Measurements from ENCODE around the gene SNRPA. TPM values are rescaled to one million over a fixed set of nuclear protein-coding genes. Genes with fewer than 3 reads are reported as not detected.

The SNRPA gene
- total and polyA plus RNA-seq, 2 of the 8 experiments (the other 6 are each of a cell fraction or from before 2014, with no cell fraction given), result 201 to 202 TPM

GRCh38 chr19:40783711-40784110, 32.7 kb downstream of the SNRPA start:
- Histone ChIP-seq H3K56ac (replicated peaks; ENCODE audit: insufficient read length, low read depth, low read length) (no peak overlapping the region), H2BK5ac (ENCODE audit: low read depth, low read length) (no peak overlapping the region), H3K4me1 (replicated peaks in 1 of 4; ENCODE audit: control insufficient read depth in 3 of 4, insufficient read depth in 4 of 4, low read length in 3 of 4) (peaks cover 0 to 4% (median 1%) of the 10 kb centered on the region in 4 experiments; a peak in 2 of 7 replicates), H3K9me3 (ENCODE audit: insufficient read depth in 2 of 2, low read depth in 1 of 2, low read length in 1 of 2) (no peaks in the 10 kb centered on the region), H3K23me2 (ENCODE audit: low read depth, low read length) (peaks cover 3% of the 10 kb centered on the region; the same call in 1 of the 2 replicates), H3K27me3 (replicated peaks in 1 of 4; ENCODE audit: control insufficient read depth in 3 of 4, extremely low read depth in 1 of 4, insufficient read depth in 3 of 4, low read length in 3 of 4) (no peaks in the 10 kb centered on the region), H2AK5ac (ENCODE audit: low read depth, low read length) (no peak overlapping the region), H2BK20ac (ENCODE audit: low read length) (no peak overlapping the region), H4K8ac (ENCODE audit: extremely low read depth, insufficient read depth, low read length) (no peak overlapping the region), H3K79me1 (ENCODE audit: low read depth, low read length) (no peaks in the 10 kb centered on the region), H4K91ac (replicated peaks; ENCODE audit: insufficient read length, low read length) (no peak overlapping the region), H3K27ac (ENCODE audit: low read depth, low read length) (no peak overlapping the region), H3K4me3 (ENCODE audit: extremely low read depth in 1 of 4, insufficient read depth in 2 of 4, low read depth in 3 of 4, low read length in 4 of 4) (no peak overlapping the region), H2AFZ (ENCODE audit: low read length) (no peak overlapping the region), H3K18ac (ENCODE audit: extremely low read depth, low read length) (no peak overlapping the region), H3K79me2 (ENCODE audit: control insufficient read depth in 1 of 2, insufficient read depth in 2 of 2, low read length in 2 of 2) (no peaks in the 10 kb centered on the region), H4K5ac (ENCODE audit: insufficient read length, low read depth, low read length) (no peak overlapping the region), H3K14ac (ENCODE audit: insufficient read length) (no peak overlapping the region), H3K36me3 (ENCODE audit: control insufficient read depth in 2 of 4, insufficient read depth in 4 of 4, low read length in 3 of 4) (no peaks in the 10 kb centered on the region), H3K4me2 (ENCODE audit: insufficient read depth in 1 of 2, low read depth in 2 of 2, low read length in 2 of 2) (no peak overlapping the region), H3K9ac (replicated peaks in 1 of 4; ENCODE audit: extremely low read depth in 1 of 4, low read depth in 3 of 4, low read length in 3 of 4) (no peak overlapping the region), H3K23ac (ENCODE audit: insufficient read length) (no peak overlapping the region), H3K4ac (replicated peaks; ENCODE audit: insufficient read length, low read depth, low read length) (no peak overlapping the region), H2BK12ac (ENCODE audit: low read depth, low read length) (no peak overlapping the region), H2BK120ac (replicated peaks; ENCODE audit: low read depth, low read length) (no peak overlapping the region), H2BK15ac (ENCODE audit: low read length) (no peak overlapping the region), H4K20me1 (replicated peaks in 1 of 2; ENCODE audit: control insufficient read depth in 1 of 2, insufficient read depth in 2 of 2, low read length in 2 of 2) (no peaks in the 10 kb centered on the region)
- DNase-seq (ENCODE audit: low read depth in 1 of 2, low spot score in 2 of 2), result no peak
- ChIA-PET POLR2A (ENCODE audit: partially characterized antibody) (no interaction called here), CTCF (ENCODE audit: partially characterized antibody) (no interaction called here)
- WGBS, 2 experiments (ENCODE audit: extremely low coverage in 1 of 2, insufficient coverage in 1 of 2, insufficient read length in 1 of 2, insufficient replicate concordance in 2 of 2, low coverage in 1 of 2, low lambda C conversion rate in 2 of 2, missing lambda C conversion rate in 1 of 2), result 92% methylated on average over 8 of the region's 14 CpGs; no CpG with 5 or more reads in 1 of the 2 experiments
- no peak for FAIRE-seq
- TF ChIP-seq MAFK (IDR thresholded peaks at IDR 0.05; ENCODE audit: low read depth, low read length), result no peak
- no peak for TF ChIP-seq ATF3 (IDR thresholded peaks at IDR 0.05; ENCODE audit: insufficient read depth, low read depth, low read length)
- TF ChIP-seq HDAC2 (IDR thresholded peaks at IDR 0.05; ENCODE audit: borderline replicate concordance in 1 of 2, low read depth in 2 of 2, low read length in 2 of 2), result no peak
- TF ChIP-seq SIRT6 (IDR thresholded peaks at IDR 0.05; ENCODE audit: low read length), result no peak
- TF ChIP-seq CBX8 (IDR thresholded peaks at IDR 0.05; ENCODE audit: borderline replicate concordance, low read depth, low read length), result no peak
- TF ChIP-seq EP300 (IDR thresholded peaks at IDR 0.05; ENCODE audit: borderline replicate concordance in 1 of 2, low read depth in 2 of 2, low read length in 2 of 2), result no peak

All from H1 (cell line).